Measurements from ENCODE around the gene TCIRG1.

Gene TCIRG1

DNA sequence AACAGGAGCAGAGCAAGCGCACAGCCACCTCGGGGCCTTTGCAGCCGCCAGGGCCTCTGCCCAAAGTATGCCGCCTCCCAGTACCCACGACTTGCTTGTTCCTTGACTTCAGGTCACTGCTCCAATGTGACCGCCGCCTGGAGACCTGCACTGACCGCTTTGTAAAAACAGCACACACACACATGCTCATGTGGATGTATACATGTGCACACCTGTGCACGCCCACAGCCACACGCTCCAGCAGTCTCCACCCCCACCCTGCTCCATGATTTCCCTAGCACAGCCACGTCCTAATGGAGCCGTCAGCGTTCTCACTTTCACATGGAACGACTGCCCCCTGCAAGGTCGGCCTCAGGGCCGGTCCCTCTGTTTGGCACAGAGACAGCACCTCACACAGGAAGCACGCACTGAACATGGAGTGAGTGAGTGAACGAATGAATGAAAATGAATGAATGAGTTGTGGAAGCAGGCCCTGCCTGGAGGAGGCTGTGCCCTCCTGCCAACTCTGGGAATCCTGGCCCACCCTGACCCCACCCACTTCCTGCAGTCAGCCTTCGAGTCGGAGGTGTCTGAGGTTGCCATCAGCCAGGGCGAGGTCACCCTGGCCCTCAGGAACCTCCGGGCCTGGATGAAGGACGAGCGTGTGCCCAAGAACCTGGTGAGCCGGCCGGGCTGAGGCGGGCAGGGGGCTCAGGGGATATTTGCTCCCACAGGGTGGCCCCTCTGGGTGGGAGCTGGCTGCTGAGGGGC, 20.7 kb upstream of the TCIRG1 start:
- no peak for DNase-seq (ENCODE audit: low read depth in 2 of 2)

DNA sequence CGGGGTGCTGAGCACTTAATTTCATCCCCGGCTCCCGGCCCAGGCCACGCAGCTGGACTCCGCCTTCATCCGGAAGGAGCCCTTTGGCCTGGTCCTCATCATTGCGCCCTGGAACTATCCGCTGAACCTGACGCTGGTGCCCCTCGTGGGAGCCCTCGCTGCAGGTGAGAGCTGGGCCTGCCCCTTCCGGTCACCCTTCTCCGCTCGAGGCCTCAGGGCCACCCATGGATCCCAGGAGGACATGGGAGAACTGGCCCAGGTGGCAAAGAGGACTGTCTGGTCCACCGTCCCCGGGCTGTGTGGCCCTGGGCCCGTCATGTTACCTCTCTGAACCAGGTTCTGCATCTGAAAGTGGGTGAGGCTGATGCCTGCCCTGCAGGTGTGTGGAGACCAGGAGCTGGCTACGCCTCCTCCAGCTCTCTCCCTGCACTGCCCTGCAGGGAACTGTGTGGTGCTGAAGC, 20.1 kb upstream of the TCIRG1 start:
- no peak for DNase-seq (ENCODE audit: low read depth in 2 of 2)

GRCh38 chr11:68019486-68019885, 19.3 kb upstream of the TCIRG1 start:
- DNase-seq (ENCODE audit: low read depth in 2 of 2), result no peak

GRCh38 chr11:68020575-68020974, 18.2 kb upstream of the TCIRG1 start:
- DNase-seq (ENCODE audit: low read depth in 2 of 2), result no peak

DNA sequence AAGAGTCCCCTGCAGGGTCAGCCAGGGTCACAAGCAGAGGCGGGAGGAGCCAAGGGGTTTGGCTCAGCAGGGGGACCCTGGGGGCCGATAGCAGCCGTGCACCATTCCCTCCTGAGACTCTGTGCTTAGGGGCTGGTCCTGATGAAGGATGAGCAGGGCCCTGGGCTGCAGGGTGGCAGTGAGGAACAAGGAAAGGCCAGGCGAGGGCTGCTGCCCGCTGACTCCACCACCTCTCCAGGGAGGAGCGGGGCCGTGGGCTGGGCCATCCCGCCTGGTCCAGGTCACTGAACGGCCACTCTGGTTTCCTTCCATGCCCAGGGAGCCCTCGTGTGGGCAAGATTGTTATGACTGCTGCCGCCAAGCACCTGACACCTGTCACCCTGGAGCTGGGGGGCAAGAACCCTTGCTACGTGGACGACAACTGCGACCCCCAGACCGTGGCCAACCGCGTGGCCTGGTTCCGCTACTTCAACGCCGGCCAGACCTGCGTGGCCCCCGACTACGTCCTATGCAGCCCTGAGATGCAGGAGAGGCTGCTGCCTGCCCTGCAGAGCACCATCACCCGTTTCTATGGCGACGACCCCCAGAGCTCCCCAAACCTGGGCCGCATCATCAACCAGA, 17.5 kb upstream of the TCIRG1 start:
- no peak for DNase-seq (ENCODE audit: low read depth in 2 of 2)

DNA sequence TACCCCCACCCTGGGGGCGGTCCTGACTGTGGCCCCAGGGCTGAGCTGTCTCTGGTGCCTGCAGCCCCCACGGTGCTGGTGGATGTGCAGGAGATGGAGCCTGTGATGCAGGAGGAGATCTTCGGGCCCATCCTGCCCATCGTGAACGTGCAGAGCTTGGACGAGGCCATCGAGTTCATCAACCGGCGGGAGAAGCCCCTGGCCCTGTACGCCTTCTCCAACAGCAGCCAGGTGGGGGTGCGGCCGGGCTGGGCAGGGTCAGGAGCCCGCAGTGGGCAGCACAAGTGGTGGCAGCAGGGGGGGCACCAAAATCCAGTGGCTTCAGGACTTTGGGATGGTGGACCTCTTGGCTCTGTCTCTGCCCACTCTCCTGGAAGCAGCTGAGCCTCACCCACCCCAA, 16.3 kb upstream of the TCIRG1 start:
- DNase-seq (ENCODE audit: low read depth in 2 of 2), result no peak

GRCh38 chr11:68024508-68024907, 14.3 kb upstream of the TCIRG1 start:
- no peak for DNase-seq (ENCODE audit: low read depth in 2 of 2)

- DNase-seq (ENCODE audit: low read depth in 2 of 2), result no peak
Observed at GRCh38 chr11:68025047-68025446, 13.8 kb upstream of the TCIRG1 start.

- DNase-seq (ENCODE audit: low read depth in 2 of 2), result no peak
Observed at GRCh38 chr11:68026391-68027105, 12.3 kb upstream of the TCIRG1 start.

DNA sequence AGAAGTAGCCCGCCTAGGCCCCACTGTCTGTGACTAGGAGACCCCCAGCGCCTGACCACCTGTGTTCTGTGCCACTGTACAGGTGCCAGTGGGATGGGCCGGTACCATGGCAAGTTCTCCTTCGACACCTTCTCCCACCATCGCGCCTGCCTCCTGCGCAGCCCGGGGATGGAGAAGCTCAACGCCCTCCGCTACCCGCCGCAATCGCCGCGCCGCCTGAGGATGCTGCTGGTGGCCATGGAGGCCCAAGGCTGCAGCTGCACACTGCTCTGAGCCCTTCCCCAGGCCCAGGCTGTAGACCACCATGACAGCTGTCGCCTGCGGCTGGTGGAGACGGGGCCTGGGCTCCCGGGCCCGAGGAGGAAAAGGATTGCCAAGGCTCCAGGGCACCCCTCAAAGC, 11.2 kb upstream of the TCIRG1 start:
- DNase-seq (ENCODE audit: low read depth in 2 of 2), result no peak

DNA sequence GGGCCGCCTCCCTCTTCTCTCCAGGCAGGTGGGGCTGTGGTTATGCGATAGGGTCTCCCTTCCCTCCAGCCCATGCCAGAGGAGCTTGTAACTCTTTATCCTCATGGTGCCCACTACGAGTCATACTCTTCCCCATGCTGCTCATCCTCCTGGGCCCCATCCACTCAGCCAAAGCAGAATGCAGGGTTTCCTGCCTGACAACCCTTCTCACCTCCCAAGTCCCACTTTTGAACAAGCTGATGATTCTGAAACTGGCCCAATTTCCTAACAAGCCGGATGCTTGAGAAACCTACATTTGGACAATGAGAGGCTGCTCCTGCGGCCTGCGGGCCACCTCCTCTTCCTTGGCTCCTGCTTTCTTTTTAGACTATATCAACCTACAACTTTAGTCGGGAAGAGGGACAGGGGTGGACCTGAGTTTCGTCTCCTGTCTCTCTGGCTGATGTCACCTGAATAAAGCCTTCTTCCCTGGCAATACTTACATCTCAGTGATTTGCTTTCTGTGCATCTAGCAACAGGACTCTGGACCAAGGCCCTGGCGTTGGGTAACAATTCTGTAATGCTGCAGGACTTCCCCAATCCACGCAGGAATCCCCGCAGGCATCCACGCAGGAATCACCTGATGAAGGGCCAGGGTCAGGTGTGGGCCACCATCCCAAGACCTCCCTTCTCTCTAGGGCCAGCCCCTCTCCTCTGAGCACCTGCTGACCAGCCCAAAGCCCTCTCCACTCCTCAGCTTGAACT, 9.9 kb upstream of the TCIRG1 start:
- no peak for DNase-seq (ENCODE audit: low read depth in 2 of 2)

- DNase-seq (ENCODE audit: low read depth in 2 of 2), result peak; percentile 92 to 94
Observed at GRCh38 chr11:68030318-68031143, 8.3 kb upstream of the TCIRG1 start, which contains the start of gene NDUFS8. Gene NDUFS8 (plus strand): TSS chr11:68030681. CDS start chr11:68032152, 1,471 bp downstream.

DNA sequence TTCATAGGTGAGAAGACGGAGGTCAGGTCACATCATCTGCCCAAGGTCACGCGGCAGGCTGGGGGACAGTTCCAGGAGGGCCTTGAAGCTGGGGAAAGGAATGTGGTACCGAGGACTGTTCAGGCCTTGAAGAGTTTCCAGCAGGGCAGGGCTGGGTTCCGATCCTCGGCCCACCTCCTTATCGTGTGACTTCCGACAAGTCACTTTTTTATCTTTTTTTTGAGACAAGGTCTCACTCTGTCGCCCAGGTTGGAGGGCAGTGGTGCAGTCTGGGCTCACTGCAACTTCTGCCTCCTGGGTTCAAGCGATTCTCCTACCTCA, 7.7 kb upstream of the TCIRG1 start:
- no peak for DNase-seq (ENCODE audit: low read depth in 2 of 2)

GRCh38 chr11:68032003-68032402, 6.8 kb upstream of the TCIRG1 start:
- DNase-seq (ENCODE audit: low read depth in 2 of 2), result no peak

GRCh38 chr11:68032997-68033707, 5.7 kb upstream of the TCIRG1 start:
- no peak for DNase-seq (ENCODE audit: low read depth in 2 of 2)

DNA sequence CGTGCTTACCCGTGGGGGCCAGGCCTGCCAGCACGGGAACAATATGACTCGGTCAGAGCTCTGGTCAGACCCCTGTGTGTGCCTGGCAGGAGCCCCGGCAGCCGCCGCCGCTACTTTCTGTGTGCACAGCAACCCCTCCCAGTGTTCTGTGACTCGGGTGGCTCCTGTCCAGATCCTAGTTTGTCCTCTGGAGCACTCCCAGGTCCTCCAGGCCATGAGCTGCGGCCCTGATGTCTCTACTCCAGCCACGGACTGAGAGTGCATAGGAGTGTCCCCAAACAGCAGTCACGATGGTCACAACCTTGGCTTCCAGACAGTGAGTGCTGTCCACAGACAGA, 5.1 kb upstream of the TCIRG1 start:
- no peak for DNase-seq (ENCODE audit: low read depth in 2 of 2)

DNA sequence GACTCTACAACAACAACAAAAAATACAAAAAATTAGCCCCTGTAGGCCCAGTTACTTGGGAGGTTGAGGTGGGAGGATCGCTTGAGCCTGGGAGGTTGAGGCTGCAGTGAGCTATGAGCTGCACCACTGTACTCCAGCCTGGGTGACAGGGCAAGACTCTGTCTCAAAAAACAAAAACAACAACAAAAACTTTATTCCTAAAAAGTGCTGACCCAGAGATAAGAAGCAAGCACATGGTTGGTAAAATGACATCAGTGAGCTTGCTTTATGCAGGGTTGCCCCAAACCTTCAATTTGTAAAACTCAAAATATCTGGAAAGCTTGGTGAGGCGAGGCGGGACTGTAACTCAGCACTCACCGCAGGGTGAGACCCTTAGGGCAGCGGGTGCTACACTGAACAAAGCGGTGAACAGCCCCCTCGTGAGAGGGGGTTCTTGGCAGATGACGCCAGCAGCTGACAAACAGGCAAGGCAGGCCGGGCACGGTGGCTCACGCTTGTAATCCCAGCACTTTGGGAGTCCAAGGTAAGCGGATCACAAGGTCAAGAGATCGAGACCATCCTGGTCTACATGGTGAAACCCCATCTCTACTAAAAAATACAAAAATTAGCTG, 3.5 kb upstream of the TCIRG1 start:
- no peak for DNase-seq (ENCODE audit: low read depth in 2 of 2)

- DNase-seq (ENCODE audit: low read depth in 2 of 2), result no peak
Observed at GRCh38 chr11:68036141-68036716, 2.6 kb upstream of the TCIRG1 start.

DNA sequence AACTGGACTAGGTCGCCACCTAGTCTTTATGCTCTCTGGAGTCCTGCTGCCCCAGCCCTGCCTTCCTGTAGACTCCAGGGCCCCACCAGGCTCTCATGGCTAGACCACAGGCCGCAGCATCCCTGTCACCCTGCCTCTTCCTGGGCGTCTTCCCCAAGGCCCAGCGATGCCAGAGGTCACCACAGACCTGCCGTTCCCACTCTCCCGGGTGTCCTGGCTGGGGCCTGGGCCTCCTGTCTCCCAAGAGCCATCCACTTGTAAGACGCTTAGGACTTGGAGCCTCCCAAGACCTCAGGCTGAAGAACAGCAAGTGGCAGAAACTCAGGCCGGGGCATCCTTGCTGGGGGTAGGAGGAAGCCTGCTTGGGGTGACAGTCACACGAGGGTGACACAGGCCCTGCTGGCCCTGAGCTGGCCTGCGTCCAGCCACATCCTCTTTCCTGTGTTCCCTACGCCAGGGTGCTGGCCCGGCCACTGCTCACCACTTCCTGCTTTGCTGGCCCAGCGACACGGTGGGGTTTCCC, 2.0 kb upstream of the TCIRG1 start:
- DNase-seq (ENCODE audit: low read depth in 2 of 2), result no peak

Data from stimulated activated CD4-positive, alpha-beta T cell treated with anti-CD3 and anti-CD28 coated beads, Interleukin-15, amount 100 ng/mL, for 48 hours (primary cell).